GM12891 (cell line): ENCODE measurements around the gene NOVA1.

ENCODE experiments used
- DNase-seq: peaks from one replicate; pipeline ENCODE4 v3.0.0; 2011; ENCODE audit warnings: low spot score; ENCODE audit not compliant: insufficient read length
- FAIRE-seq: peaks from 2 replicates; lab custom pipeline; 2011; peaks lifted over from hg19 to GRCh38; lab: Jason Lieb, UNC
- PAX5 ChIP-seq: IDR thresholded peaks from 2 replicates; pipeline ENCODE4 v1.6.1; 2011; ENCODE audit warnings: low read length, moderate library complexity, mild to moderate bottlenecking; ENCODE audit not compliant: insufficient read depth, severe bottlenecking
- POLR2A ChIP-seq: IDR thresholded peaks from 2 replicates; pipeline ENCODE4 v1.6.1; 2011; ENCODE audit warnings: low read depth, low read length, control low read depth
- POLR2AphosphoS5 ChIP-seq: IDR thresholded peaks from 2 replicates; pipeline ENCODE4 v1.6.1; 2011; ENCODE audit warnings: low read depth, low read length, control low read depth
- POU2F2 ChIP-seq: IDR thresholded peaks from 2 replicates; pipeline ENCODE4 v1.6.1; 2011; ENCODE audit warnings: low read depth, mild to moderate bottlenecking, control low read depth, low read length, moderate library complexity
- SPI1 ChIP-seq: IDR thresholded peaks from 2 replicates; pipeline ENCODE4 v1.6.1; 2011; ENCODE audit warnings: low read depth, low read length, control low read depth
- TAF1 ChIP-seq: IDR thresholded peaks from 2 replicates; pipeline ENCODE4 v1.6.1; 2011; ENCODE audit warnings: low read depth, low read length, control low read depth

NOVA1 gene

DNA sequence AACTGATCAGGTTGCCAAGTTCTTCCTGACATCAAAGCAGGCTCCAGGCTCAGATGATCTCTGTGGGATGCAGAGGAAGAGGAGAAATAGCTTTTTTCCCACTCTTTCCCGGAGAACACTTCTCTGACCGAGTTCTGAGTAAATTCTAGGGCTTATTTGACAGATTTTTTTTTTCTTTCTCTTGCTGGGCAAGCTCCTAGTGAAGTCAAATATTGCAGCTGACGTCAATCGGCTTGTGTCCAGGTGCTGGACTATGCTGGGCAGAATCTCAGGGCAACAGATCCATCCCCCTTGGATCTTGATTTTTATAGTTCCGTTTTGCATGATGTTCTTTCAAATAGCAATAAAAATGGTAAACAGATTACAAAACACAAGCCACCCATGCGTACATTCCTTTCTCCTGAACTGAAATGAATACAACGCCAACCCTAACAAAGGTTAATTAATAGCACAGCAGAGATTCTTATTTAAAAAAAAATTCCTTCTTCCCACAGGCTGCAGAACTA lies 182.2 kb downstream of the NOVA1 start:
- FAIRE-seq (no peak), DNase-seq (no peak)
- TF ChIP-seq PAX5: no peak

- no peak for DNase-seq
- TF ChIP-seq POLR2A (no peak), TAF1 (no peak), SPI1 (no peak), POLR2AphosphoS5 (no peak), POU2F2 (no peak), PAX5 (no peak)
- no peak for FAIRE-seq
Observed at GRCh38 chr14:26414926-26415325, 182.9 kb downstream of the NOVA1 start.

DNA sequence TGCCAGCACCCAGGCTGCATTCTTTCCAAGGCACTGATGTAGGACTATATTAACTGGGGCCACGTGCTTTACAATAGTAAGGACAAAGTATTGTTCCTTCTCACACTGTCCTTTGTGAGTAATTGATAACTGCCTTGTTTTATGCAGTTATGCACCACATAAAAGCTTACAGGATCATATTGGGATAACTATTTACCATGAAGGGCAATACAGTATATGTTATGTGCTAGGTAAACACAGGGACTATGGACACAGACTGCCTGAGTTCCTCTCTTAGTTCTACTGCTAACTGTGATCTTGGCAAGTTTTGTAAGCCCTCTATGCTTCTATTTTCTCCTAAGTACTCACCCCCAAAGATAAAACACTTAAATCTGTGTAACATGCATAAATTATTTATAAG lies 183.7 kb downstream of the NOVA1 start:
- DNase-seq (no peak), FAIRE-seq (no peak)
- TF ChIP-seq TAF1 (no peak), SPI1 (no peak), PAX5 (no peak), POLR2AphosphoS5 (no peak)

GRCh38 chr14:26412421-26412820 lies 185.4 kb downstream of the NOVA1 start:
- FAIRE-seq: no peak
- no peak for DNase-seq
- TF ChIP-seq TAF1: no peak
- TF ChIP-seq POU2F2: no peak
- TF ChIP-seq POLR2AphosphoS5: no peak
- no peak for TF ChIP-seq PAX5
- no peak for TF ChIP-seq POLR2A
- TF ChIP-seq SPI1: no peak

DNA sequence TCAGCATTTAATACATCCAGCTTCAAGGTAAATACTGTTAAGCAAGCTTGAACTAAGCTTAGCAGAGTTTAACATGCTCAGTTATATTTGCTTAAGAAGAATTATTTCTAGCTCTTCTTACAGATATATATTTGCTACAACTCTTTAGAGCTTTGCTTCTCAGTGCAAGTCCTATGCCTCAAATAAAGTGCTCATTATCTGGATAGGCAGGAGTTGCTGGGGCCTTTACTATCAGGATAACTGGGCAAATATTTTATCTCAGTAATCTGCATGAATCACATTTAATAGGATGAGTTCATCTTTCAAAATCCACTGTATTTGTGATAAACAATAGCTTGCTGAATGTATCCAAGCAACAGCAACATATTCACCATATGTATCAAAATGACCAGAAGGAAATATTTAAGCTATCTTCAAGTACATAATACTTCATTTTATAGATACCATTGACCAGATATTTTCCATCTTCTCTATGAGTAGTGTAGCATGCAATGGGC lies 187.6 kb downstream of the NOVA1 start:
- TF ChIP-seq POU2F2 (no peak), PAX5 (no peak), TAF1 (no peak), POLR2A (no peak), POLR2AphosphoS5 (no peak), SPI1 (no peak)
- DNase-seq (no peak), FAIRE-seq (no peak)

GRCh38 chr14:26404927-26405326 lies 192.9 kb downstream of the NOVA1 start:
- FAIRE-seq: no peak
- TF ChIP-seq POLR2AphosphoS5 (no peak), POU2F2 (no peak), SPI1 (no peak)
- DNase-seq: no peak

DNA sequence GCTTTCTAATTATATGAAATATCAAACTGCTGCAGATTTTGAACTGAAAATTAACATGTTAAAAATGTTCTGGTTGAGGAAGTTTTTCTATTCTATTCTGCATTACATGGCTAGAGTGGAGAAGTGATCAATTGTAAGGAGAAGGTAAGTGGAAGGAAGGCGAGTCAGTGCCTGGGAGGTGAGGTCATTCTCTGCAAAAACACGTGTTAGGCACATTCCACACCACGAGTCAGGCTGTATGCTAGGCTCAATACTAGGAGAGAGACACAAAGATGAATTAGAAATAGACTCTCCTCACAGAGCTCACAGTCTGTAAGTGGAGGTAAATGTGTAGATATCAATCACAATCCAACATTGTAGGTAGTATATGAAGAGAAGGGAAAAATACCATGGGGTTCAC lies 194.1 kb downstream of the NOVA1 start:
- no peak for TF ChIP-seq POLR2AphosphoS5
- no peak for TF ChIP-seq PAX5
- no peak for TF ChIP-seq SPI1
- no peak for TF ChIP-seq POU2F2
- TF ChIP-seq POLR2A: no peak
- no peak for TF ChIP-seq TAF1
- DNase-seq (no peak), FAIRE-seq (no peak)

GRCh38 chr14:26402126-26402525 lies 195.7 kb downstream of the NOVA1 start:
- no peak for DNase-seq
- no peak for TF ChIP-seq PAX5
- no peak for TF ChIP-seq POLR2AphosphoS5
- no peak for TF ChIP-seq POU2F2
- TF ChIP-seq TAF1: no peak
- TF ChIP-seq SPI1: no peak
- TF ChIP-seq POLR2A: no peak
- FAIRE-seq: no peak

GRCh38 chr14:26401179-26401968 lies 196.5 kb downstream of the NOVA1 start:
- DNase-seq: no peak
- TF ChIP-seq PAX5 (no peak), POLR2A (no peak), POLR2AphosphoS5 (no peak), TAF1 (no peak), SPI1 (no peak), POU2F2 (no peak)
- no peak for FAIRE-seq

DNA sequence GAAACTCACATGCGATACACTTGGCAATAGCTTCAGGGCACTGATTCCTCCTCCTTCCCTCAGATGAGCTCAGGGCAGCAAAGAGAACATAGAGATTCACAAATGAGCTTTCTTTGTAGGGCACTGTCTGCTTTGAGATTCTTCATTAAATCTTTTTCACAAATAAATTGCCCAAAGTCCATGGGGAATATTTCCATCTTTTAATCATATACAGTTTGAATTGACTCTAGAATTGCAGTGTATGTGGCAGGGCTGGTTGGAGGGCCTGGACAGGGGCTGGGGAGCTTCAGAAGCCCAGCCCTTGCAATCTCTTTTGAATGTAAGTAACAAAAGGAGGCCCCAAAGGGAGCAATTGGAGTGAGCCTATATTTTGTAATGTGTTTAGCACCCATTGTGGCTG lies 197.5 kb downstream of the NOVA1 start:
- DNase-seq (no peak), FAIRE-seq (no peak)
- no peak for TF ChIP-seq POLR2A
- no peak for TF ChIP-seq POLR2AphosphoS5
- TF ChIP-seq PAX5: no peak
- no peak for TF ChIP-seq POU2F2
- TF ChIP-seq SPI1: no peak
- TF ChIP-seq TAF1: no peak
